Measurements from ENCODE around the gene TTC21A.

TTC21A gene

GRCh38 chr3:39184081-39184967 lies 76.8 kb downstream of the TTC21A start:
- DNase-seq = no peak

GRCh38 chr3:39184968-39185285 lies 77.4 kb downstream of the TTC21A start:
- no peak for DNase-seq

GRCh38 chr3:39185326-39185958 lies 78.0 kb downstream of the TTC21A start:
- DNase-seq = no peak

- no peak for DNase-seq
These were observed 78.6 kb downstream of the TTC21A start for GRCh38 chr3:39185959-39186691.

- no peak for DNase-seq
These were observed 79.2 kb downstream of the TTC21A start for GRCh38 chr3:39186692-39187151.

GRCh38 chr3:39187372-39188155 lies 80.1 kb downstream of the TTC21A start:
- DNase-seq = no peak
